ENCODE data around the gene CDHR1. TPM values are rescaled to one million over a fixed set of nuclear protein-coding genes. Genes with fewer than 3 reads are reported as not detected.

Gene CDHR1
- total and polyA plus RNA-seq, 2 donors (not counting 1 experiment from before 2014, with no cell fraction given) = 0.05 TPM; not detected in 1

- no peaks in the 10 kb centered on the region for H4K20me1 ChIP-seq (ENCODE audit: control insufficient read depth, extremely low read depth, insufficient read depth, low read length)
- no peak overlapping the region for H3K9ac ChIP-seq (ENCODE audit: insufficient read depth, low read length)
- H3K27me3 ChIP-seq (ENCODE audit: control insufficient read depth, insufficient read depth, low read length) = no peaks in the 10 kb centered on the region
- H3K36me3 ChIP-seq (ENCODE audit: control insufficient read depth, insufficient read depth, low read length) = no peaks in the 10 kb centered on the region
- no peaks in the 10 kb centered on the region for H3K4me1 ChIP-seq (ENCODE audit: control insufficient read depth, extremely low read depth, insufficient read depth, low read length)
- no peak overlapping the region for H3K4me2 ChIP-seq (ENCODE audit: extremely low read depth, insufficient read depth, low read length)
- H3K9me3 ChIP-seq (ENCODE audit: control insufficient read depth, insufficient read depth, low read depth, low read length) = no peaks in the 10 kb centered on the region
- TF ChIP-seq CTCF (conservative IDR thresholded peaks at IDR 0.05 in 1 of 2, IDR thresholded peaks at IDR 0.05 in 1 of 2; ENCODE audit: low read depth in 1 of 2, low read length in 2 of 2) = no peak
- no peak for TF ChIP-seq EZH2 (IDR thresholded peaks at IDR 0.05; ENCODE audit: low read length, missing control alignments)
- no peaks in the 10 kb centered on the region for H3K79me2 ChIP-seq (ENCODE audit: control insufficient read depth, insufficient read depth, low read length)
- no peak overlapping the region for H2AFZ ChIP-seq (ENCODE audit: low read length)
- no peak for DNase-seq (ENCODE audit: low read depth in 2 of 2)
- H3K27ac ChIP-seq (ENCODE audit: insufficient read depth, low read length) = no peak overlapping the region
- no peak overlapping the region for H3K4me3 ChIP-seq (replicated peaks in 1 of 4; ENCODE audit: control extremely low read depth in 1 of 4, insufficient read depth in 1 of 4, low read depth in 3 of 4, low read length in 4 of 4)
Measured at GRCh38 chr10:84202349-84202748, 8.0 kb downstream of the CDHR1 start.

- Histone ChIP-seq H3K27me3 (ENCODE audit: control insufficient read depth, insufficient read depth, low read length) (no peaks in the 10 kb centered on the region), H3K9ac (ENCODE audit: insufficient read depth, low read length) (no peak overlapping the region), H2AFZ (ENCODE audit: low read length) (no peak overlapping the region), H3K36me3 (ENCODE audit: control insufficient read depth, insufficient read depth, low read length) (no peaks in the 10 kb centered on the region), H3K27ac (ENCODE audit: insufficient read depth, low read length) (no peak overlapping the region), H3K4me3 (replicated peaks in 1 of 4; ENCODE audit: control extremely low read depth in 1 of 4, insufficient read depth in 1 of 4, low read depth in 3 of 4, low read length in 4 of 4) (no peak overlapping the region), H3K79me2 (ENCODE audit: control insufficient read depth, insufficient read depth, low read length) (no peaks in the 10 kb centered on the region), H3K9me3 (ENCODE audit: control insufficient read depth, insufficient read depth, low read depth, low read length) (no peaks in the 10 kb centered on the region), H3K4me1 (ENCODE audit: control insufficient read depth, extremely low read depth, insufficient read depth, low read length) (no peaks in the 10 kb centered on the region), H4K20me1 (ENCODE audit: control insufficient read depth, extremely low read depth, insufficient read depth, low read length) (no peaks in the 10 kb centered on the region), H3K4me2 (ENCODE audit: extremely low read depth, insufficient read depth, low read length) (no peak overlapping the region)
- TF ChIP-seq EZH2 (IDR thresholded peaks at IDR 0.05; ENCODE audit: low read length, missing control alignments) = no peak
- TF ChIP-seq CTCF (conservative IDR thresholded peaks at IDR 0.05 in 1 of 2, IDR thresholded peaks at IDR 0.05 in 1 of 2; ENCODE audit: low read depth in 1 of 2, low read length in 2 of 2) = no peak
- DNase-seq (ENCODE audit: low read depth in 2 of 2) = no peak
Measured at GRCh38 chr10:84204122-84204521, 9.8 kb downstream of the CDHR1 start.

- Histone ChIP-seq H3K9me3 (ENCODE audit: control insufficient read depth, insufficient read depth, low read depth, low read length) (no peaks in the 10 kb centered on the region), H3K36me3 (ENCODE audit: control insufficient read depth, insufficient read depth, low read length) (no peaks in the 10 kb centered on the region), H3K27ac (ENCODE audit: insufficient read depth, low read length) (no peak overlapping the region), H3K27me3 (ENCODE audit: control insufficient read depth, insufficient read depth, low read length) (no peaks in the 10 kb centered on the region), H4K20me1 (ENCODE audit: control insufficient read depth, extremely low read depth, insufficient read depth, low read length) (no peaks in the 10 kb centered on the region), H3K4me3 (replicated peaks in 1 of 4; ENCODE audit: control extremely low read depth in 1 of 4, insufficient read depth in 1 of 4, low read depth in 3 of 4, low read length in 4 of 4) (no peak overlapping the region), H3K9ac (ENCODE audit: insufficient read depth, low read length) (no peak overlapping the region), H3K4me1 (ENCODE audit: control insufficient read depth, extremely low read depth, insufficient read depth, low read length) (no peaks in the 10 kb centered on the region), H2AFZ (ENCODE audit: low read length) (no peak overlapping the region), H3K4me2 (ENCODE audit: extremely low read depth, insufficient read depth, low read length) (no peak overlapping the region), H3K79me2 (ENCODE audit: control insufficient read depth, insufficient read depth, low read length) (no peaks in the 10 kb centered on the region)
- DNase-seq (ENCODE audit: low read depth in 2 of 2) = no peak
- no peak for TF ChIP-seq CTCF (conservative IDR thresholded peaks at IDR 0.05 in 1 of 2, IDR thresholded peaks at IDR 0.05 in 1 of 2; ENCODE audit: low read depth in 1 of 2, low read length in 2 of 2)
- TF ChIP-seq EZH2 (IDR thresholded peaks at IDR 0.05; ENCODE audit: low read length, missing control alignments) = no peak
Measured at GRCh38 chr10:84204610-84205009, 10.3 kb downstream of the CDHR1 start.
